ENCODE measurements around the gene RNF115. TPM values are rescaled to one million over a fixed set of nuclear protein-coding genes. Genes with fewer than 3 reads are reported as not detected.

Gene RNF115
- total RNA-seq, 1 donor from 2014 or later, result 8.5 TPM

DNA sequence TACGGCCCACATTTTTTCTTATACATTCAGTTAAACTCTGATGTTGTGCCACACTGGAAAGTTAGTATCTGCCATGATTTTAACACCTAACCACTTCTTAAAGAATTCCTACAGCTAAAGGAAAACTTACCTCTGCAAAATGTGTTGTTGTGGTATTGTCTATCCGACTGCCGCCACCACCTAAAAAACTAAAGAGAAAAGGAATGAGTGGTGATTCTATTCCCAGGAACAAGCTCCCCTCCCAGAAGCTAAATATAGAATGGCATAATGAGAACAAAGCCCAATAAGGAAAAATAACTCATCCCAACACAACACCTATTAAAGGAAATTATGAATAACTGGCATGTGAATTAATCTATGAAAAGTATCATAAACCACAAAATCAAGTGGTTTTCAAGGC, 39.5 kb downstream of the RNF115 start:
- no peak for DNase-seq (ENCODE audit: low read depth)
- TF ChIP-seq, protein P1, sequence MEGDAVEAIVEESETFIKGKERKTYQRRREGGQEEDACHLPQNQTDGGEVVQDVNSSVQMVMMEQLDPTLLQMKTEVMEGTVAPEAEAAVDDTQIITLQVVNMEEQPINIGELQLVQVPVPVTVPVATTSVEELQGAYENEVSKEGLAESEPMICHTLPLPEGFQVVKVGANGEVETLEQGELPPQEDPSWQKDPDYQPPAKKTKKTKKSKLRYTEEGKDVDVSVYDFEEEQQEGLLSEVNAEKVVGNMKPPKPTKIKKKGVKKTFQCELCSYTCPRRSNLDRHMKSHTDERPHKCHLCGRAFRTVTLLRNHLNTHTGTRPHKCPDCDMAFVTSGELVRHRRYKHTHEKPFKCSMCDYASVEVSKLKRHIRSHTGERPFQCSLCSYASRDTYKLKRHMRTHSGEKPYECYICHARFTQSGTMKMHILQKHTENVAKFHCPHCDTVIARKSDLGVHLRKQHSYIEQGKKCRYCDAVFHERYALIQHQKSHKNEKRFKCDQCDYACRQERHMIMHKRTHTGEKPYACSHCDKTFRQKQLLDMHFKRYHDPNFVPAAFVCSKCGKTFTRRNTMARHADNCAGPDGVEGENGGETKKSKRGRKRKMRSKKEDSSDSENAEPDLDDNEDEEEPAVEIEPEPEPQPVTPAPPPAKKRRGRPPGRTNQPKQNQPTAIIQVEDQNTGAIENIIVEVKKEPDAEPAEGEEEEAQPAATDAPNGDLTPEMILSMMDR (IDR thresholded peaks at IDR 0.05; ENCODE audit: insufficient read depth, low read length, poor library complexity, severe bottlenecking), result no peak
- H3K4me3 ChIP-seq (ENCODE audit: low read depth, low read length), result no peak overlapping the region
- H3K27me3 ChIP-seq (ENCODE audit: control insufficient read depth, insufficient read depth, low read length), result no peaks in the 10 kb centered on the region
- H3K36me3 ChIP-seq (ENCODE audit: control insufficient read depth, insufficient read depth, low read length), result no peaks in the 10 kb centered on the region

DNA sequence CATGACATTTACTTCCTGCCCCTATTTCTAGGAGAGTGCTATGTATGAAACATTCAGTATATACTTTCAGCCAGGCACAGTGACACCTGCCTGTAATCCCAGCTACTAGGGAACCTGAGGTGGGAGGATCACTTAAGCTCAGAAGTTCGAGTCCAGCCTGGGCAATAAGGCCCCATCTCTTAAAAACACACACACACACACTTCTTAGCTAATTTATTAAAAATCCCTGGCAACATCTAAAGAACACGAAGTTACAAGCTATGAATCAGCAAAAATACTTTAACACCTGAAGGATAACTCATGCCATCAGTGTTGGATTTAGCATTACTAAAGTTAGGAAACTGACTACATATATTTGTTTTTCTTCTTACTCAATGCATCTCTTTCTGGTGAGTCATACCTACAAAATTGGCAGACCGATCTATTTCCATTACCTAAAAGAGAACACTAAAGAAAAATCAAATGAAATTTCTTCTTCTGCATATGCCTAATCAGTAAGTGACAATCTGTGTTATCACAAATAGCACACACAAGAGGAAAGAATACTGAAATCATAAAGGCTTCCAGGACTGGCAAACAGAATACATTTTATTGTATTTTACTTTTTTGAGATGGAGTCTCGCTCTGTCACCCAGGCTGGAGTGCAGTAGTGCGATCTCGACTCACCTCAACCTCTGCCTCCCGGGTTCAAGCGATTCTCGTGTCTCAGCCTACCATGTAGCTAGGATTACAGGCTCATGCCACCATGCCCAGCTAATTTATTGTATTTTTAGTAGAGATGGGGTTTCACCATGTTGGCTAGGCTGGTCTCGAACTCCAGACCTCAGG, 41.4 kb downstream of the RNF115 start:
- no peaks in the 10 kb centered on the region for H3K27me3 ChIP-seq (ENCODE audit: control insufficient read depth, insufficient read depth, low read length)
- DNase-seq (ENCODE audit: low read depth), result peak; percentile 87
- H3K4me3 ChIP-seq (ENCODE audit: low read depth, low read length), result no peak overlapping the region
- no peaks in the 10 kb centered on the region for H3K36me3 ChIP-seq (ENCODE audit: control insufficient read depth, insufficient read depth, low read length)
- TF ChIP-seq, protein P1 (IDR thresholded peaks at IDR 0.05; ENCODE audit: insufficient read depth, low read length, poor library complexity, severe bottlenecking), result no peak

DNA sequence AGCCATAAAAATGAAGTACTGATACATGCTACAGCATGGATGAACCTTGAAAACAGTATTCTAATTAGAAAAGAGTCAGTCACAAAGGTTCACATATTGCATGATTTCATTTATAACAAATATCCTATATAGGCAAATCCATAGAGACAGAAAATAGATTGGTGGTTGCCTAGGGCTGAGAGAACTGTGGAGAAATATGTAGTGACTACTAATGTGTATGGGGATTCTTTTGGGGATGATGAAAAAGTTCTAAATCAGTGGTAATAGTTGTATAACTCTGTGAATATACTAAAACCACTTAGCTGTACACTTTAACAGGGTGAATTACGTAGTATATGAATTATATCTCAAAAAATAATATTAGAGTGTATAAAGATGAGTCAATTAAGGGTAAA, 45.8 kb downstream of the RNF115 start:
- TF ChIP-seq, protein P1 (IDR thresholded peaks at IDR 0.05; ENCODE audit: insufficient read depth, low read length, poor library complexity, severe bottlenecking), result no peak
- no peak for DNase-seq (ENCODE audit: low read depth)
- Histone ChIP-seq H3K36me3 (ENCODE audit: control insufficient read depth, insufficient read depth, low read length) (no peaks in the 10 kb centered on the region), H3K4me3 (ENCODE audit: low read depth, low read length) (no peak overlapping the region), H3K27me3 (ENCODE audit: control insufficient read depth, insufficient read depth, low read length) (no peaks in the 10 kb centered on the region)

DNA sequence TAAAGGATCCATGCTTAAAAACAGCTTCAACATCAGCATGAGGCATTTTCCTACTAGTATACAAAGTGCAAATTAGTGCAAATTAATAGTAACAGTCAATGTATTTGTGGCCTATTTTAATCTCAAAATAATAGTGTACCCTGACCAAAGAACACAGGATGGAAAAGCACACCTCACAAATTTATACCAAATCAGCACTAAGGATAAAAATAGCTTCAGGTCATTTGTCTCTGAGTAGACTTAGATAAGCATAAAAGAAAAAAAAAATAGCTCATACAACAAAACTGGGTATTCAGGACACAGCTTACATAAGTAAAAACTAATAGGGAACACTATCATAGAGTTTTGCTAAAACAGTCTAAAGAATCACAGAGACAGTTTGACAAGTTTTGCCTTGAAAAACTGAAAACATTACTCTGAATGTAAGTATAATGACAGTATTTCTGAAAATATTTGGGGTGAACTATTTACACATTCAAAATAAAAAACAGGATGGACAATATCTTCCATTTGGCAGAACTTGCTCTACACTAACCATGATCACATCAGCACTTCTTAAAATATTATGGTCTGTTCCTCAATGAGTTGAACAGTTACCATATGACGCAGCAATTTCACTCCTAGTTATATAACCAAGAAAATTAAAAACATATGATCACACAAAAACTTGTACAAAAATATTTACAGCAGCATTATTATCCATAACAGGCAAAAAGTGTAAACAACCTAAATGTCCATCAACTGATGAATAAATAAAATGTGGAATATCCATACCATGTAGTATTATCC, 46.3 kb downstream of the RNF115 start:
- Histone ChIP-seq H3K4me3 (ENCODE audit: low read depth, low read length) (no peak overlapping the region), H3K27me3 (ENCODE audit: control insufficient read depth, insufficient read depth, low read length) (no peaks in the 10 kb centered on the region), H3K36me3 (ENCODE audit: control insufficient read depth, insufficient read depth, low read length) (no peaks in the 10 kb centered on the region)
- DNase-seq (ENCODE audit: low read depth), result no peak
- TF ChIP-seq, protein P1 (IDR thresholded peaks at IDR 0.05; ENCODE audit: insufficient read depth, low read length, poor library complexity, severe bottlenecking), result no peak

DNA sequence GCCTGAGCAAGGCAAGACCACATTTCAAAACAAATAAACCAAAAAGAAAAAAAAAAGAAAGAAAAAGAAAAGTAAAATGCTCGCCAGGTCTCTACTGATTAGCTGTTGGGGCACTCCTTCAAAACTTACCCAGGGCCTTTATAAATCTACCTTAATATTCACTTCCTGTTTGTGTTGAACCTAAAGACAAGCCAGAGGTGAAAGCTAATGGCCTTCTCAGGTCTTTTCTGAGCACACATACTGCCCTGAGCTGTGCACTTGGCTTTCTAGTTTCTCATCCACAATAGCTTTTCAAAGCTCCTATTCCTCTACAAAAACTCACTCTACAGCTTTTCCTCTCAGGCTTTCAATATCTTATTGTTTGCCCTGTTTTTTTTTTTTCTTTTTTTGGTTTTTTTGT, 50.5 kb downstream of the RNF115 start:
- H3K36me3 ChIP-seq (ENCODE audit: control insufficient read depth, insufficient read depth, low read length), result no peaks in the 10 kb centered on the region
- TF ChIP-seq, protein P1 (IDR thresholded peaks at IDR 0.05; ENCODE audit: insufficient read depth, low read length, poor library complexity, severe bottlenecking), result no peak
- H3K4me3 ChIP-seq (ENCODE audit: low read depth, low read length), result no peak overlapping the region
- no peak for DNase-seq (ENCODE audit: low read depth)
- H3K27me3 ChIP-seq (ENCODE audit: control insufficient read depth, insufficient read depth, low read length), result no peaks in the 10 kb centered on the region
